ENCODE results near the gene ORAI3.

GRCh38 chr16:30949650-30950515 is 1.0 kb downstream of the ORAI3 start:
- TF ChIP-seq CTCF (IDR thresholded peaks at IDR 0.05; ENCODE audit: poor library complexity) (no peak), EZH2phosphoT487 (IDR thresholded peaks at IDR 0.05; ENCODE audit: low read depth, severe bottlenecking, unreplicated experiment) (no peak)
